Retinal pigment epithelial cell (primary cell): ENCODE measurements around the gene FRMD8.

Experiments used
- DNase-seq: peaks from one replicate; pipeline ENCODE4 v3.0.0-alpha.2; 2010; ENCODE audit warnings: low read depth
- H3K4me3 ChIP-seq: 2 replicates; pipeline ENCODE4 v1.5.1; 2011; ENCODE audit warnings: mild to moderate bottlenecking, low read length, control low read depth, moderate library complexity
- TF ChIP-seq, protein P1 (sequence below): conservative IDR thresholded peaks from 2 replicates; pipeline ENCODE4 v1.5.1; 2011; ENCODE audit warnings: low read depth, low read length, control low read depth, inconsistent platforms

The FRMD8 gene

DNA sequence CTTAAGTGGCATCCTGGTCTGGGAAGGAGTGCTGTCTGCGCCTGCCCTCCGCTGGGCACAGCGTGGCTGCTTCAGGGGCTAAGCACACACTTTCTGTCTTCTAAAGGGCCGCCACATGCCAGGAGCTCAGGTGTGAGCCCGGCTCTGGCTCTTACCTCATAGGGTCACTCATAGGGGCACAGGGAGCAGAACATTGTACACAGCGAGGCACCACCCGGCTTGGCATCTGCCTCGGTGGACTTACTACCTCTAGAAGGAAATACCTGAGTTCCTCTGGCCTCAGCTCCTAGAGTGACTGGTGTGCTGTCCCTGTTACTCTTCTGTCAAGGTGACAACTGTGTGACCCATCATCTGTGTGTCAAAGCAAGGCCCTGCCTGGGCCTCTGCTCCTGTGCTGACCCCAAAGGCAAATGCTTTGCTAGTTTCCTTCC is 49.6 kb downstream of the FRMD8 start:
- TF ChIP-seq, protein P1, sequence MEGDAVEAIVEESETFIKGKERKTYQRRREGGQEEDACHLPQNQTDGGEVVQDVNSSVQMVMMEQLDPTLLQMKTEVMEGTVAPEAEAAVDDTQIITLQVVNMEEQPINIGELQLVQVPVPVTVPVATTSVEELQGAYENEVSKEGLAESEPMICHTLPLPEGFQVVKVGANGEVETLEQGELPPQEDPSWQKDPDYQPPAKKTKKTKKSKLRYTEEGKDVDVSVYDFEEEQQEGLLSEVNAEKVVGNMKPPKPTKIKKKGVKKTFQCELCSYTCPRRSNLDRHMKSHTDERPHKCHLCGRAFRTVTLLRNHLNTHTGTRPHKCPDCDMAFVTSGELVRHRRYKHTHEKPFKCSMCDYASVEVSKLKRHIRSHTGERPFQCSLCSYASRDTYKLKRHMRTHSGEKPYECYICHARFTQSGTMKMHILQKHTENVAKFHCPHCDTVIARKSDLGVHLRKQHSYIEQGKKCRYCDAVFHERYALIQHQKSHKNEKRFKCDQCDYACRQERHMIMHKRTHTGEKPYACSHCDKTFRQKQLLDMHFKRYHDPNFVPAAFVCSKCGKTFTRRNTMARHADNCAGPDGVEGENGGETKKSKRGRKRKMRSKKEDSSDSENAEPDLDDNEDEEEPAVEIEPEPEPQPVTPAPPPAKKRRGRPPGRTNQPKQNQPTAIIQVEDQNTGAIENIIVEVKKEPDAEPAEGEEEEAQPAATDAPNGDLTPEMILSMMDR = no peak
- DNase-seq = no peak
- H3K4me3 ChIP-seq = peak overlapping the region; percentile 88

DNA sequence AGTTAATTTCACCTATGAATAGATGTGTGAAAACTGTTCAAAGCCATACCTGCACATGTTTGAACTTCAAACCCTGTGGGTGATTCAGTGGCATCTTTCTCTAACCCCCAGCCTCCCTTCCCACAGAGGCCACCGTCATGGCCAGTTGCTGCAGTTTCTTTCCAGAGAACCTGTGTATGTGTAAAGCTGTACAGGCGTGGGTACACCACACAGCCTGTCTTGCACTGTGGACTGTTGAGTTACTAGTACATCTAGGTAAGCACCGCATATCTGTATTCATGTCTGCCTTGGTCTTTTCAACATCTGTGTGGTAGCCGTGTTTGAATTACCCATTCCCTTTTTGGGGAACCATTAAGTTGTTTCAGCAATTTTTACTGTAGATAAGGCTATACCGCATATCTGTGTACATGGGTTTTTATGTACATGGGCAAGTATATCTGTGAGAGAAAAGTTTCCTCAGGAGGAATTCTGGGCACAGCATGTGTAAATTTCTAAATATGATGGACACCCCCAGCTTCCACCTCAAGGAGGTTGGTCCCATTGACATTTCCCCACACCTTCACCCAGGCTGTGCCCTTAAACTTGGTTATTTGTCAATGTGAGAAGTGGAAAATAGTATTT is 50.1 kb downstream of the FRMD8 start:
- H3K4me3 ChIP-seq = peak overlapping the region; percentile 88
- DNase-seq = no peak
- TF ChIP-seq, protein P1 = no peak

DNA sequence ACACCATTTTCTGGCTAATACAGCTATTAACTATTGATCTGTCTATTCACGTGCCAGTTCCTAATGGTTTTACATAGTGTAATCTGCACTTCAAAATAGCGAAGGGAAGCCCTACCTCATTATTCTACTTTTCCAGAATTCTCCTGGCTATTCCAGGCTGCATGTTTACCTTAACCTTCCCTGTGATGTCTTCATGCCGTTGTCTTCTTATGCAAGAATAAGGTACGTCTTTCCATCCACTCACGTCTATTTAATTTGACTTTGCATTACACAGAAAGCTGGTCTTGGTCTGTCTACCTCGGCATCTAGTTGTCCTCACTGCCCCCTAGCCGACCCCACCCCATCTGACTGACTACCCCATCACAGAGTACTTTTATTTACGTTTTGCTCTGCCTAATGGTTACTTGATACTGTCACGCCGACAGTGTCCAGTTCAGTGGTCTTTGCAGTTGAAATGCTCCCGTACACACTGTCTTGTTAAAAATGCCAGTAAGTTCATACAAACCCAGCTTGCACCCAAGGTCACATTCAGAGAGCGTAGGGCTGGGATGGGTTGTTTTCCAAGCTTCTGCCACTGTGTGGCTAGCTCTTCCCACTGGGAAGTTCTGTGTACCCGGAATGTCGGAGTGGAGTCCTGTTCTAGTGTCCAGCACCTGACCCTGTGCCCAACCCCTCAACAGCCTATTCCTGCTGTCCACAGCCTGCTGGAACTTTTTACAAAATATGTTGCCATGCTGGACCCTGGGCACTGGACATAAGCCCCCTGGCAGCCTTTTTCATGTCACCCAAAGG is 51.2 kb downstream of the FRMD8 start:
- TF ChIP-seq, protein P1 = no peak
- peak overlapping the region; percentile 34 for H3K4me3 ChIP-seq
- DNase-seq = no peak

DNA sequence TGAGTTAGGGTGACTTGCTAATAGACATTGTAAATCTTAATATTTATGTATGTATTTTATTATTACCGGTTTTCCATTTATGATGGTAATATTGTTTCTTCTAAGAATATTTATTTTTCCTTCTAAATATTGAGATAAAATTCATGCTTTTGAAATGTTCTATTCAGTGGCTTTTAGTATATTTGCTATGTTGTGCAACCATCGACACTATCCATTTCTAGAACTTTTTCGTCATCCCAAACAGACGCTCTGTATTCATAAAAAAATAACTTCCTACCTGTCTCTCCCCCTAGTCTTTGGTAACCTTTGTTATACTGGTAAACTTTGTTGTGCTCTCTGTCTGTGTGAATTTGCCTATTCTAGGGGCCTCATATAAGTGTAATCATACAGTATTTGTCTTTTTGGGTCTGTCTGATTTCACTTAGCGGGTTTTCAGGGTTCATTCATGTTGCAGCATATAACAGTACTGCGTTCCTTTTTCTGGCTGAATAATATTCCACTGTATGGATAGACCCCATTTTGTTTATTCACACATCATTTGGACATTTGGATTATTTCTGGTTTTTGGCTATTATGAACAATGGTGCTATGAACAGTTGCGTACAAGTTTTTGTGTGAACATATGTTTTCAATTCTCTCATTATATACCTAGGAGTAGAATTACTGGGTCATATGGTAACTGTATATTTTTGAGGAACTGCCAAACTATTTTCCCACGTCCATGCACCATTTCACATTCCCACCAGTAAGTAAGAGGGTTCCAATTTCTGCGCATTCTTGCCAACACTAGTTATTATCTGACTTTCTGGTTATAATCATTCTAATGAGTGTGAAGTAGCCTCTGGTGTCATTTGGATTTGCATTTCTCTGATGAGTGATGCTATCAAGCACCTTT is 52.1 kb downstream of the FRMD8 start:
- DNase-seq = no peak
- peak overlapping the region; percentile 34 for H3K4me3 ChIP-seq
- TF ChIP-seq, protein P1 = no peak

DNA sequence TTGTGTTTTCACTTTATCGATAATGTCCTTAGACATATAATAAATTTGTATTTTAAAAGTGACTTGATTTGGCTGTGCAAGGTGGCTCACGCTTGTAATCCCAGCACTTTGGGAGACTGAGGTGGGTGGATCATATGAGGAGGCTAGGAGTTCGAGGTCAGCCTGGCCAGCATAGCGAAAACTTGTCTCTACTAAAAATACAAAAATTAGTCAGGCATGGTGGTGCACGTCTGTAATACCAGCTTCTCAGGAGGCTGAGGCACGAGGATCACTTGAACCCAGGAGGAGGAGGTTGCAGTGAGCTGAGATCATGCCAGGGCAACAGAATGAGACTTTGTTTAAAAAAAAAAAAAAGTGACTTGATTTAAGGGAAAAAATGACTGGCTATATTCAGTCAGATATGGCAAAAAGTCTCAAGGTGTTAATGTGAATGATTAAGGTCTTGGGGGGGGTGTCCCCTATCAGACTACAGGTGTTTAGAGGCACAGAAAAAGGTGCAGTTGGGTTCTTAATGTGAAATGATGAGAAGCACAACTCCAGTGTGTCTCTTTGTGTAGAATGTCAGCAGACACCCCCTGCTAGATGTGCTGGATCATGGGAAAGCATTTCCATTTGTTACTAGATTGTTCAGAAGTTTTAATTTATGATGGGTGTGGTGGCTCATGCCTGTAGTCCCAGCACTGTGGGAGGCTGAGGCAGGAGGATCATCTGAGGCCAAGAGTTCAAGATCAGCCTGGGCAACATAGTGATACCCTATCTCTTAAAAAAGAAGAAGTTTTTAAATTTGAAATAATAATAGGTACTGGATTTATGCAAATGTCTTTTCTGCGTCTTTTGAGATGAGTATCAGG is 53.1 kb downstream of the FRMD8 start:
- peak overlapping the region; percentile 20 for H3K4me3 ChIP-seq
- TF ChIP-seq, protein P1 = no peak
- DNase-seq = no peak

DNA sequence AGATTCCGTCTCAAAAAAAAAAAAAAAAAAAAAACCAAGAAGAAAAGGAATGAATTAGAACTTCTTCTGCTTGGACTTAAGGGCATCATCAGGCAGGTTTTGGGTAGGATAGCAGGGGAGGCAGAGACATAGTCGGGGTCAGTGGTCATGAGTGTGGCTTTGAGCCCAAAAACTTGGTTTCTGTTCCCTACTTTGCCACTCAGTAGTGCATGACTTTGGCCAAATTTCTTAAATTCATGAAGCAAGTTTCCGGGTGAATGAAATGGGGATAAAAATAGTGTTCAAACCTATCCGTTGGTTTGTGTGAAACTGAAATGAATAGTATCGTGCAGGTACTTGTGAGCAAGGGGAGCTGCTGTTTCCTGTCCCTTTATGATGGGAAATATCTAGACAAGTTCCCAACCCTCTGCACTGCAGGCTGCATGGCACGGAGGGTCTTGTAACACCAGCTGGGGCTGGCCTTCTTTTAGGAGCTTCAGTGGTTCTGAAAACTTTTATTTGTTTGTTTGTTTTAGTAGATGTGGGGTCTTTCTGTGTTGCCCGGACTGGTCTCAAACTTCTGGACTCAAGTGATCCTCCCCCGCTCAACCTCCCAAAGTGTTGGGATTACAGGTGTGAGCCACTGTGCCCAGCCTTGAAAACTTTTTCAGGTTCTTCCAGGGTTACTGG is 54.5 kb downstream of the FRMD8 start:
- DNase-seq = no peak
- TF ChIP-seq, protein P1 = no peak
- H3K4me3 ChIP-seq = no peak overlapping the region
